Endothelial cell of umbilical vein (primary cell): ENCODE measurements around the gene PCLO. TPM values are rescaled to one million over a fixed set of nuclear protein-coding genes. Genes with fewer than 3 reads are reported as not detected.

ENCODE experiments used
- BruUV-seq: library from RNA; stranded (reverse); fragments of 400-500 nt; replicated peaks from 2 replicates; lab custom pipeline; 2021; lab: Mats Ljungman, UMichigan
- CTCF ChIA-PET: fragments of 300-600, 350-600 bp; sonication (Branson Sonifier 250); formaldehyde crosslinking; loops from one replicate; lab custom pipeline; 2021; ENCODE audit warnings: antibody characterized with exemption, inconsistent platforms; lab: Charles Lee
- POLR2A ChIA-PET: fragments of 300-600, 350-600 bp; sonication (Branson Sonifier 250); formaldehyde crosslinking; loops from one replicate; lab custom pipeline; 2021; ENCODE audit warnings: antibody characterized with exemption, inconsistent platforms; lab: Charles Lee
- DNase-seq: peaks from one replicate; pipeline ENCODE4 v3.0.0-alpha.2; 2011; ENCODE audit warnings: low read depth, low spot score
- FAIRE-seq: peaks from 2 replicates; lab custom pipeline; 2011; peaks lifted over from hg19 to GRCh38; lab: Jason Lieb, UNC
- H2AFZ ChIP-seq: 2 replicates; pipeline ENCODE4 v1.6.0; 2012; ENCODE audit warnings: low read depth, low read length, control low read depth, inconsistent platforms
- H3K27ac ChIP-seq: 2 replicates; pipeline ENCODE4 v1.5.1; 2011; ENCODE audit warnings: low read depth, mild to moderate bottlenecking, control low read depth, low read length, moderate library complexity; ENCODE audit not compliant: insufficient read depth
- H3K27me3 ChIP-seq, 2 experiments: 2 replicates each; pipeline versions ENCODE4 v1.6.0 to v1.6.1; 2011; ENCODE audit warnings: low read length in 2 of 2, mixed read lengths in 1 of 2; ENCODE audit not compliant: control insufficient read depth in 2 of 2, insufficient read depth in 2 of 2
- H3K36me3 ChIP-seq, 2 experiments: 2 replicates in 1 of 2; 3 replicates in 1 of 2; pipeline ENCODE4 v1.5.1; 2011; ENCODE audit warnings: low read length in 2 of 2, mild to moderate bottlenecking in 1 of 2, moderate library complexity in 1 of 2; ENCODE audit not compliant: control insufficient read depth in 2 of 2, insufficient read depth in 2 of 2; ENCODE audit errors: extremely low read depth in 1 of 2
- H3K4me1 ChIP-seq: 3 replicates; pipeline ENCODE4 v1.5.1; 2011; ENCODE audit warnings: mild to moderate bottlenecking, low read length; ENCODE audit not compliant: control insufficient read depth, insufficient read depth; ENCODE audit errors: extremely low read depth
- H3K4me2 ChIP-seq: 2 replicates; pipeline ENCODE4 v1.6.1; 2011; ENCODE audit warnings: low read length, control low read depth, mixed read lengths; ENCODE audit not compliant: insufficient read depth
- H3K4me3 ChIP-seq, 3 experiments: fragments of 200-600 bp in 1 of 3; sonication (generic), shearing (Covaris generic) in 1 of 3; replicated peaks in 1 of 3; 2 replicates each; pipeline ENCODE4 v1.5.1; 2011 to 2016; ENCODE audit warnings: control low read depth in 3 of 3, low read length in 3 of 3, mild to moderate bottlenecking in 2 of 3, inconsistent platforms in 1 of 3, low read depth in 1 of 3, moderate library complexity in 1 of 3; ENCODE audit not compliant: insufficient read depth in 1 of 3
- H3K79me2 ChIP-seq: 2 replicates; pipeline ENCODE4 v1.6.0; 2012; ENCODE audit warnings: low read length, inconsistent platforms; ENCODE audit not compliant: control insufficient read depth, insufficient read depth
- H3K9ac ChIP-seq: replicated peaks from 2 replicates; pipeline ENCODE3; 2011; ENCODE audit warnings: low read length, control low read depth; ENCODE audit not compliant: insufficient read depth; ENCODE audit errors: extremely low read depth
- H3K9me1 ChIP-seq: replicated peaks from 3 replicates; pipeline ENCODE4 v1.6.0; 2011; ENCODE audit warnings: mild to moderate bottlenecking, low read length; ENCODE audit not compliant: control insufficient read depth, insufficient read depth; ENCODE audit errors: extremely low read depth
- H3K9me3 ChIP-seq: replicated peaks from 2 replicates; pipeline ENCODE4 v1.5.1; 2012; ENCODE audit warnings: low read length, inconsistent platforms; ENCODE audit not compliant: control insufficient read depth, insufficient read depth
- H4K20me1 ChIP-seq: replicated peaks from 2 replicates; pipeline ENCODE3; 2011; ENCODE audit warnings: mild to moderate bottlenecking, low read length; ENCODE audit not compliant: control insufficient read depth, insufficient read depth; ENCODE audit errors: extremely low read depth
- EZH2 ChIP-seq: IDR thresholded peaks from 2 replicates; pipeline ENCODE4 v1.6.1; 2012; ENCODE audit warnings: borderline replicate concordance, low read depth, mild to moderate bottlenecking, moderate library complexity, low read length, inconsistent platforms; ENCODE audit not compliant: severe bottlenecking
- FOS ChIP-seq: IDR thresholded peaks from 2 replicates; pipeline ENCODE4 v1.6.1; 2011; ENCODE audit warnings: mild to moderate bottlenecking, low read length, moderate library complexity, borderline replicate concordance; ENCODE audit not compliant: insufficient read depth
- GATA2 ChIP-seq: IDR thresholded peaks from 2 replicates; pipeline ENCODE4 v1.7.0; 2011; ENCODE audit warnings: low read depth, mild to moderate bottlenecking, moderate library complexity, mixed read lengths, low read length; ENCODE audit not compliant: insufficient read length, insufficient read depth
- JUN ChIP-seq: IDR thresholded peaks from 2 replicates; pipeline ENCODE4 v1.6.1; 2011; ENCODE audit warnings: borderline replicate concordance, low read depth; ENCODE audit not compliant: insufficient read length, insufficient read depth
- MYC ChIP-seq: IDR thresholded peaks from one replicate; pipeline ENCODE4 v1.6.1; 2011; ENCODE audit warnings: mild to moderate bottlenecking, low read depth, low read length
- POLR2A ChIP-seq: IDR thresholded peaks from 2 replicates; pipeline ENCODE4 v1.6.1; 2012; ENCODE audit warnings: low read depth, mild to moderate bottlenecking, control low read depth, low read length
- POLR2AphosphoS5 ChIP-seq: IDR thresholded peaks from 2 replicates; pipeline ENCODE4 v1.6.1; 2012; ENCODE audit warnings: low read depth, mild to moderate bottlenecking, control low read depth, low read length, moderate library complexity; ENCODE audit not compliant: insufficient read depth
- dilution Hi-C: fragments of 300-500 bp; cut with MboI; formaldehyde crosslinking; loops from one replicate; pipeline ENCODE4 v1.15.0; 2019; ENCODE audit warnings: low sequenced_read_pairs; ENCODE audit not compliant: extremely low pct_ligation_motif_present
- intact Hi-C: fragments of 100-400 bp; cut with micrococcal nuclease; formaldehyde crosslinking; loops from one replicate; pipeline ENCODE4 v1.10.0; 2022
- polyA plus RNA-seq, 4 experiments: library from polyadenylated mRNA; depleted of rRNA in 3 of 4; stranded (reverse) in 3 of 4; unstranded in 1 of 4; fragments of >200 nt; gene quantifications; 2 replicates each; pipeline versions ENCODE4 v1.2.1 to v1.2.3, GENCODE V29; 2011 to 2012; ENCODE audit warnings: missing spikeins in 1 of 4
- total RNA-seq: library from RNA; stranded (reverse); gene quantifications from 2 replicates; pipeline ENCODE4 v1.2.3, GENCODE V29; 2021
- TF ChIP-seq, protein P1 (sequence below): IDR thresholded peaks from 2 replicates; pipeline ENCODE4 v1.6.1; 2011; ENCODE audit not compliant: insufficient read depth, insufficient read length
- TF ChIP-seq, protein P2 (sequence below), 2 donors: IDR thresholded peaks; 1 replicate in 1 of 2; 2 replicates in 1 of 2; pipeline ENCODE4 v1.5.1; 2011; ENCODE audit warnings: low read length in 2 of 2, mild to moderate bottlenecking in 2 of 2, moderate library complexity in 2 of 2, control low read depth in 1 of 2, inconsistent platforms in 1 of 2, low read depth in 1 of 2; ENCODE audit not compliant: insufficient read depth in 1 of 2; ENCODE audit errors: extremely low read depth in 1 of 2

Gene PCLO
- total and polyA plus RNA-seq, 2 donors (not counting 3 experiments of a cell fraction or from before 2014, with no cell fraction given), result 0.04 to 0.75 TPM

DNA sequence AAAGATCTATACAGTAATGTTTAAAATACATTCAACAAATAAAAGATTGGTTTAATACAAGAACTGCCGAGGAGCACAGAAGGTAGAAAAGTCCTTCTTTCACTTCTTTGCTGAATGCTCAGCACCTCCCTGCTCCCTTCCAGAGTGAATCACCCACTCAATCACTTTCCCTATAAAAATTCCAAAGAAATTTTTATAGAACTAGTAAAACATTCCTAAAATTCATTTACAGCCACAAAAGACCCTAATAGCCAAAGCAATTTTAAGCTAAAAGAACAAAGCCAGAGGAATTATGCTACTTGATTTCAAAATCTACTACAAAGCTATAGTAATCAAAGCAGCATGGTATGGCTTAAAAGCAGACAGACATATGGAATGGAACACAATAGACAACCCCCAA is 320.9 kb downstream of the PCLO start:
- no peak for DNase-seq
- no TSS peak for BruUV-seq
- Histone ChIP-seq H2AFZ (no peak overlapping the region), H3K27ac (no peak overlapping the region), H3K36me3 (no peaks in the 10 kb centered on the region), H3K9me1 (no peaks in the 10 kb centered on the region), H3K4me1 (no peaks in the 10 kb centered on the region), H3K4me2 (no peak overlapping the region), H4K20me1 (no peaks in the 10 kb centered on the region), H3K9me3 (no peaks in the 10 kb centered on the region), H3K79me2 (no peaks in the 10 kb centered on the region), H3K4me3 (no peak overlapping the region), H3K27me3 (no peaks in the 10 kb centered on the region), H3K9ac (no peak overlapping the region)
- POLR2A ChIA-PET, result no interaction called here
- no peak for TF ChIP-seq GATA2
- TF ChIP-seq MYC, result no peak
- no peak for TF ChIP-seq JUN
- TF ChIP-seq, protein P1, sequence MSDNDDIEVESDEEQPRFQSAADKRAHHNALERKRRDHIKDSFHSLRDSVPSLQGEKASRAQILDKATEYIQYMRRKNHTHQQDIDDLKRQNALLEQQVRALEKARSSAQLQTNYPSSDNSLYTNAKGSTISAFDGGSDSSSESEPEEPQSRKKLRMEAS, result no peak
- TF ChIP-seq, protein P2, sequence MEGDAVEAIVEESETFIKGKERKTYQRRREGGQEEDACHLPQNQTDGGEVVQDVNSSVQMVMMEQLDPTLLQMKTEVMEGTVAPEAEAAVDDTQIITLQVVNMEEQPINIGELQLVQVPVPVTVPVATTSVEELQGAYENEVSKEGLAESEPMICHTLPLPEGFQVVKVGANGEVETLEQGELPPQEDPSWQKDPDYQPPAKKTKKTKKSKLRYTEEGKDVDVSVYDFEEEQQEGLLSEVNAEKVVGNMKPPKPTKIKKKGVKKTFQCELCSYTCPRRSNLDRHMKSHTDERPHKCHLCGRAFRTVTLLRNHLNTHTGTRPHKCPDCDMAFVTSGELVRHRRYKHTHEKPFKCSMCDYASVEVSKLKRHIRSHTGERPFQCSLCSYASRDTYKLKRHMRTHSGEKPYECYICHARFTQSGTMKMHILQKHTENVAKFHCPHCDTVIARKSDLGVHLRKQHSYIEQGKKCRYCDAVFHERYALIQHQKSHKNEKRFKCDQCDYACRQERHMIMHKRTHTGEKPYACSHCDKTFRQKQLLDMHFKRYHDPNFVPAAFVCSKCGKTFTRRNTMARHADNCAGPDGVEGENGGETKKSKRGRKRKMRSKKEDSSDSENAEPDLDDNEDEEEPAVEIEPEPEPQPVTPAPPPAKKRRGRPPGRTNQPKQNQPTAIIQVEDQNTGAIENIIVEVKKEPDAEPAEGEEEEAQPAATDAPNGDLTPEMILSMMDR (IDR thresholded peaks at IDR 0.05; ENCODE audit: extremely low read depth in 1 of 2, insufficient read depth in 1 of 2, low read depth in 1 of 2, low read length in 2 of 2), result no peak
- TF ChIP-seq POLR2A, result no peak
- TF ChIP-seq FOS, result no peak
- TF ChIP-seq EZH2, result no peak
- TF ChIP-seq POLR2AphosphoS5, result no peak
- intact Hi-C loops, result loop anchor here (2.0 kb wide), 1 partner anchor 13 kb away; no protein-coding TSS in a partner anchor
- CTCF ChIA-PET, result no interaction called here
- no peak for FAIRE-seq
- dilution Hi-C loops, result no loop called here
